Pulmonary artery endothelial cell (primary cell): ENCODE measurements around the gene NFAT5. TPM values are rescaled to one million over a fixed set of nuclear protein-coding genes. Genes with fewer than 3 reads are reported as not detected.
A peak's percentile ranks its signal among the peaks of the same experiment; 100 is the strongest.
"Not testable (repeated sequence)": the region's sequence is repeated elsewhere in the genome, so short reads cannot be mapped to it uniquely, and the experiment has no call there.

Experiments used
- DNase-seq: peaks from one replicate; pipeline ENCODE4 v3.0.0-alpha.2; 2011; ENCODE audit warnings: low read depth, low spot score
- total RNA-seq: library from RNA; depleted of rRNA; stranded (reverse); fragments of >200 nt; gene quantifications from 2 replicates; pipeline ENCODE4 v1.2.3, GENCODE V29; 2014

NFAT5 gene
- total RNA-seq, result 13.2 and 20.2 TPM in 2 replicates

GRCh38 chr16:69565671-69566239 is at the start of gene NFAT5:
Gene NFAT5, plus strand, starts transcription at chr16:69565966. Its CDS starts 336 bp downstream, at chr16:69566302.
- DNase-seq, result peak; percentile 50

GRCh38 chr16:69517914-69518313 is 47.9 kb upstream of the NFAT5 start:
- DNase-seq, result not testable (repeated sequence)

- DNase-seq, result no peak
Observed at GRCh38 chr16:69520413-69520799, 45.4 kb upstream of the NFAT5 start.

- DNase-seq, result no peak
Observed at GRCh38 chr16:69520800-69521602, 44.8 kb upstream of the NFAT5 start.

GRCh38 chr16:69522041-69522578 is 43.7 kb upstream of the NFAT5 start:
- no peak for DNase-seq

- no peak for DNase-seq
Observed at GRCh38 chr16:69522732-69523404, 42.9 kb upstream of the NFAT5 start.

GRCh38 chr16:69523566-69524305 is 42.0 kb upstream of the NFAT5 start:
- DNase-seq, result no peak

GRCh38 chr16:69526831-69527655 is 38.7 kb upstream of the NFAT5 start:
- DNase-seq, result no peak

GRCh38 chr16:69531988-69532387 is 33.8 kb upstream of the NFAT5 start:
- no peak for DNase-seq

- DNase-seq, result no peak
Observed at GRCh38 chr16:69532641-69533455, 32.9 kb upstream of the NFAT5 start.

- no peak for DNase-seq
Observed at GRCh38 chr16:69534720-69535119, 31.0 kb upstream of the NFAT5 start.

GRCh38 chr16:69535123-69536050 is 30.4 kb upstream of the NFAT5 start:
- peak; percentile 78 for DNase-seq

- DNase-seq, result no peak
Observed at GRCh38 chr16:69537706-69538080, 28.1 kb upstream of the NFAT5 start.

GRCh38 chr16:69538808-69539207 is 27.0 kb upstream of the NFAT5 start:
- DNase-seq, result no peak

GRCh38 chr16:69542974-69543373 is 22.8 kb upstream of the NFAT5 start:
- DNase-seq, result no peak

- DNase-seq, result no peak
Observed at GRCh38 chr16:69544088-69544487, 21.7 kb upstream of the NFAT5 start.

GRCh38 chr16:69546663-69547062 is 19.1 kb upstream of the NFAT5 start:
- not testable (repeated sequence) for DNase-seq

- no peak for DNase-seq
Observed at GRCh38 chr16:69553332-69553731, 12.4 kb upstream of the NFAT5 start.

GRCh38 chr16:69554495-69554894 is 11.3 kb upstream of the NFAT5 start:
- no peak for DNase-seq
